ENCODE measurements around the gene FAM13B.

DNA sequence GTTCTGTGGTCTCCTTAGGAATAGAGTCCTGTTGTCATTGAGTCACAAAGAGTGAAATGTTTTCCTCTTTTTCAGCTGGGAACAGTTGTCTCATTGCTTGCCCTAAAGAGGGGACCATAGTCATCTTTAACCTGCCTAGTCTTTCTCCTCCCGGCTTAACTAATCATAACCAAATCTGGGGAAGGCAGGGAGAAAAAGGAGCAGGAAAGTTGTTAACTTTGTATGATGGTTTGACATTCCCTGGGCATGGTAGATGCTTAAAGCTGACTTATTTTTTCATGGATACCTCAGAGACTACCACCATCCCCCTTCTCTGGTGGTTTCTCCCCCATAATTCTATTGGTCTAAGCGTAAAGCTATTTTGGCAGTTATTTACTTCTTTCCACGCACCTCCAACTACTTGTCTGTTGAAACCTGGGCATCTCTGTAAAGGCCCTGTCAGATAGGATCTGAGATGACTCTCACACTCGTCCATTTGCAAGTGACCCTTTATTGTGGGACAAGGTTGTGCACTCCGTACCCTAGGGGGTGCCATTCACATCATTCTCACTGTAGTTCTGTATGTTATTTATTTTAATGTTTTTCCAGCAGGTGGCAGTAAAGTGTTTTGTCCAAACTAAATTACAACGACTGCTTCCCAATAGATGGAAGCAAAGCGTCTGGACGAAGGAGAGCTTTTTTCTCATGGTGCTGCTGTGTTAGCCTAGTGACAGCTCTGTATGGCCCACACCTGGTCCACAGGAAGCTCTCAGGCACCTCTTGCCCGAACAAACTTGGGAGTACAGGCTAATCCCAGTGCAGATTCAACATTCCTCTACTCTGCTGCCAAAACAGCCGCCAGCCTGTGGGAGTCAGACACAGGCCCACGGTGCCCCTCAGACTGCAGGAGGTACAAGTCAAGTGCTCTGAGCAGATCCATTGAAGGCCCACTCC, 3.0 kb upstream of the FAM13B start:
- TF ChIP-seq, protein P1, sequence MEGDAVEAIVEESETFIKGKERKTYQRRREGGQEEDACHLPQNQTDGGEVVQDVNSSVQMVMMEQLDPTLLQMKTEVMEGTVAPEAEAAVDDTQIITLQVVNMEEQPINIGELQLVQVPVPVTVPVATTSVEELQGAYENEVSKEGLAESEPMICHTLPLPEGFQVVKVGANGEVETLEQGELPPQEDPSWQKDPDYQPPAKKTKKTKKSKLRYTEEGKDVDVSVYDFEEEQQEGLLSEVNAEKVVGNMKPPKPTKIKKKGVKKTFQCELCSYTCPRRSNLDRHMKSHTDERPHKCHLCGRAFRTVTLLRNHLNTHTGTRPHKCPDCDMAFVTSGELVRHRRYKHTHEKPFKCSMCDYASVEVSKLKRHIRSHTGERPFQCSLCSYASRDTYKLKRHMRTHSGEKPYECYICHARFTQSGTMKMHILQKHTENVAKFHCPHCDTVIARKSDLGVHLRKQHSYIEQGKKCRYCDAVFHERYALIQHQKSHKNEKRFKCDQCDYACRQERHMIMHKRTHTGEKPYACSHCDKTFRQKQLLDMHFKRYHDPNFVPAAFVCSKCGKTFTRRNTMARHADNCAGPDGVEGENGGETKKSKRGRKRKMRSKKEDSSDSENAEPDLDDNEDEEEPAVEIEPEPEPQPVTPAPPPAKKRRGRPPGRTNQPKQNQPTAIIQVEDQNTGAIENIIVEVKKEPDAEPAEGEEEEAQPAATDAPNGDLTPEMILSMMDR (conservative IDR thresholded peaks at IDR 0.05; ENCODE audit: low read length): peak; percentile 99
- no peak for TF ChIP-seq EZH2phosphoT487 (IDR thresholded peaks at IDR 0.05; ENCODE audit: borderline replicate concordance)

All from Loucy (cell line).